ENCODE results near the gene NANP. TPM values are rescaled to one million over a fixed set of nuclear protein-coding genes. Genes with fewer than 3 reads are reported as not detected.

Gene NANP
- total and polyA plus RNA-seq, 4 experiments from 2014 or later, result 1.6 to 2.0 (median 1.7) TPM

DNA sequence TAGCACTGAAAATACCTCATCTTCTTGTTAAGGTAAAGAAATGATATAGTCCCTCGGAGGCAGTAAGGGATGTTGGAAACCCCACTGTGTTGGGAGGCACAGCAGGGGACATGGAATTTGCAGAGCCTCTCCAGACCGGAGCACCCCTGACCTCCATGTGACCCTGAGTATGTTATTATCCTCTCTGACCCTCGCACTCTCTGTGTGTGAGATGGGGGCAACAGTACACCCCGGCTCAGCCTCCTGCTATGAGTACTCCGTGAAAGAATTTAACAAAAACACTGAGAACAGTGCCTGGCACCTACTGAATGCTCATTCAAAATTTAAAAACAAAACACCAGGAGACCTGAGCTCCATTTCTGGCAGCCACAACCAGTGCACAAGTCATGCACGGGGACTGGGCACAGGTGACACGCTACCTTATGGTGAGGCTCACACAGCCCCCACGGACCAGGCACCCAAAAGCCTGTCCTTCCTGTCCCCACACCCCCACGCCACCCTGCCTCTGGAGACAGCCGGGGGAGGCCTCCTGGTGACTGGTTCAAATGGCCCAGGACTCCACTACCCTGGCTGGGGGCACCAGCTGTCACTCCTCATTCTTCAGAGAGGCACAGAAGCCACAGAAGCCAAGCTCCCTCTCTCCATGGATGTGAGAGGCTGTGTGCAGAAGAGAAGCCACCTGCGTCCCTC, 44.6 kb downstream of the NANP start:
- H3K36me3 ChIP-seq (ENCODE audit: insufficient read depth, low read length), result no peaks in the 10 kb centered on the region
- no peak overlapping the region for H3K27ac ChIP-seq (ENCODE audit: low read depth, low read length)
- no peaks in the 10 kb centered on the region for H3K27me3 ChIP-seq (ENCODE audit: insufficient read depth, low read length)
- no peak overlapping the region for H3K27ac Mint-ChIP-seq
- ChIA-PET CTCF (ENCODE audit: partially characterized antibody) (no interaction called here), POLR2A (ENCODE audit: partially characterized antibody) (no interaction called here)
- no peak overlapping the region for H3K4me3 ChIP-seq (ENCODE audit: low read length in 2 of 2)
- no peaks in the 10 kb centered on the region for H3K36me3 Mint-ChIP-seq
- peaks cover 0 to 5% (median 3%) of the 10 kb centered on the region in 4 donors for H3K4me1 Mint-ChIP-seq
- intact Hi-C loops (cut with micrococcal nuclease), result no loop called here
- H3K27me3 Mint-ChIP-seq, result peaks cover 0 to 5% of the 10 kb centered on the region in 2 donors
- no peak overlapping the region for H3K4me3 Mint-ChIP-seq
- H3K4me1 ChIP-seq (ENCODE audit: insufficient read depth, low read length), result no peaks in the 10 kb centered on the region
- no peaks in the 10 kb centered on the region for H3K9me3 Mint-ChIP-seq
- no peaks in the 10 kb centered on the region for H3K9me3 ChIP-seq (ENCODE audit: control insufficient read depth in 1 of 2, low read length in 2 of 2)
- DNase-seq, result no peak

DNA sequence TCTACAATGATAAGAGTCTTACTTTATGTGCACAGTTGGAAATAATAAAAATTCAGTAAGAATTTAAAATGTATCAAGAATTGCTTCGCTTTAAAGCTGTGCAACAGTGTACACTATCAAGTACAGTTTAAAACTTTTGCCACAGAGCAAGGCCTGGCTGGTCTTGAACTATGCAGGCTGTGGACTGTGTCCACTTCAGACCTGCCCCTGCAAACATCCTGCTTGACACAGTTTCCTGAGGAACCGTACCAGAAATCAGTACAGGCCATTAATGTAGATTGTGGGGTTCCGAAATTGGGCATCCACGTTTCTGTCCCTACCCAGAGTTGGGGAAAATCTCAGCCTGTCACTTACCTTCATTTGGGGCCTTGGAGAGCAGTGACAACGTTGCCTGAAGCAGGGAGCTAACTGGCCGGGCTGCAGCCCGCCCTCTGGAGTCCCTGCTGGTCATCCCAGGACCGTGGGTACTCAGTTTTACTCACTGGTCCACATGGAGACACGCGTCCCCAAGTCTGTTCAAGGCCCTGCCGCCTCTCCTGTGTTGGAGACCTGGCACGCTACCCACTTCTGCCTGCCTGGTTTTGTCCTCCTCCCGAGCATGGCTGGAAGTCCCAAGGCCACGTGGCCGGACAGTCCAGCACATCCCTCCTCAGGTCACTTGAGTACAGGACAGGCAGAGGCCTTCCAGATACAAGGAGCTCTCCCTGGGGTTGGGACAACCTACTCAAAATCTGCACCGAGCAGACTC, 46.9 kb downstream of the NANP start:
- H3K27ac Mint-ChIP-seq, result no peak overlapping the region
- H3K9me3 Mint-ChIP-seq, result no peaks in the 10 kb centered on the region
- POLR2A ChIA-PET (ENCODE audit: partially characterized antibody), result no interaction called here
- Histone ChIP-seq H3K4me1 (ENCODE audit: insufficient read depth, low read length) (no peaks in the 10 kb centered on the region), H3K27ac (ENCODE audit: low read depth, low read length) (no peak overlapping the region), H3K36me3 (ENCODE audit: insufficient read depth, low read length) (no peaks in the 10 kb centered on the region), H3K9me3 (ENCODE audit: control insufficient read depth in 1 of 2, low read length in 2 of 2) (no peaks in the 10 kb centered on the region), H3K27me3 (ENCODE audit: insufficient read depth, low read length) (no peaks in the 10 kb centered on the region), H3K4me3 (ENCODE audit: low read length in 2 of 2) (no peak overlapping the region)
- DNase-seq, result no peak
- intact Hi-C loops (cut with micrococcal nuclease), result no loop called here
- peaks cover 0 to 2% of the 10 kb centered on the region in 2 donors for H3K27me3 Mint-ChIP-seq
- H3K4me3 Mint-ChIP-seq, result no peak overlapping the region
- H3K4me1 Mint-ChIP-seq, result no peaks in the 10 kb centered on the region
- no peaks in the 10 kb centered on the region for H3K36me3 Mint-ChIP-seq
- CTCF ChIA-PET (ENCODE audit: partially characterized antibody), result no interaction called here

DNA sequence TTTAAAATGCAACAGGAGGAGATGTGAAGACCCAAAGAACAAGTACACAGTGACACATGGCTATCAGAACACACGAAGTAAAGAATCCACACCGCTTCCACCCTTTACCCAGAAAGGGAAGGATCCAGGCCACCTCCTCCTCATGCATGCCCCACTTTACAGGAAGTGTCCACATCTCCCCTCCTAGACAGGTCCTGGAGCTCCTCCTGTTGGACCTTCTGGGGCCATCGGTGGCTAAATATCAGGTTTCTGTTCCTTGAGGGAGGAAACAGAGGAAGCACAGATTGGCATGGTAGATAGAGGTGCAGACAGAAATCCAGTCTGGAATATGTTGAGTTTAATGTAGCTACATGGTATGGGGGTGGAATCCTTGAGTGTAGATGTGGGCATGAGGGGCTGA, 49.4 kb downstream of the NANP start:
- DNase-seq, result no peak
- no peak overlapping the region for H3K4me3 ChIP-seq (ENCODE audit: low read length in 2 of 2)
- no peak overlapping the region for H3K27ac ChIP-seq (ENCODE audit: low read depth, low read length)
- no peaks in the 10 kb centered on the region for H3K36me3 ChIP-seq (ENCODE audit: insufficient read depth, low read length)
- Mint-ChIP-seq H3K27me3 (peaks cover 0 to 2% of the 10 kb centered on the region in 2 donors), H3K36me3 (no peaks in the 10 kb centered on the region), H3K4me3 (no peak overlapping the region), H3K27ac (peak overlapping the region in 1 of 7 donors; percentile 32), H3K9me3 (no peaks in the 10 kb centered on the region), H3K4me1 (no peaks in the 10 kb centered on the region)
- intact Hi-C loops (cut with micrococcal nuclease), result no loop called here
- CTCF ChIA-PET (ENCODE audit: partially characterized antibody), result interaction anchor here (0.6 kb wide), 1 partner anchor 76 kb away, joined by 3 read pairs; no protein-coding TSS in a partner anchor
- H3K4me1 ChIP-seq (ENCODE audit: insufficient read depth, low read length), result no peaks in the 10 kb centered on the region
- H3K27me3 ChIP-seq (ENCODE audit: insufficient read depth, low read length), result no peaks in the 10 kb centered on the region
- POLR2A ChIA-PET (ENCODE audit: partially characterized antibody), result no interaction called here
- no peaks in the 10 kb centered on the region for H3K9me3 ChIP-seq (ENCODE audit: control insufficient read depth in 1 of 2, low read length in 2 of 2)

DNA sequence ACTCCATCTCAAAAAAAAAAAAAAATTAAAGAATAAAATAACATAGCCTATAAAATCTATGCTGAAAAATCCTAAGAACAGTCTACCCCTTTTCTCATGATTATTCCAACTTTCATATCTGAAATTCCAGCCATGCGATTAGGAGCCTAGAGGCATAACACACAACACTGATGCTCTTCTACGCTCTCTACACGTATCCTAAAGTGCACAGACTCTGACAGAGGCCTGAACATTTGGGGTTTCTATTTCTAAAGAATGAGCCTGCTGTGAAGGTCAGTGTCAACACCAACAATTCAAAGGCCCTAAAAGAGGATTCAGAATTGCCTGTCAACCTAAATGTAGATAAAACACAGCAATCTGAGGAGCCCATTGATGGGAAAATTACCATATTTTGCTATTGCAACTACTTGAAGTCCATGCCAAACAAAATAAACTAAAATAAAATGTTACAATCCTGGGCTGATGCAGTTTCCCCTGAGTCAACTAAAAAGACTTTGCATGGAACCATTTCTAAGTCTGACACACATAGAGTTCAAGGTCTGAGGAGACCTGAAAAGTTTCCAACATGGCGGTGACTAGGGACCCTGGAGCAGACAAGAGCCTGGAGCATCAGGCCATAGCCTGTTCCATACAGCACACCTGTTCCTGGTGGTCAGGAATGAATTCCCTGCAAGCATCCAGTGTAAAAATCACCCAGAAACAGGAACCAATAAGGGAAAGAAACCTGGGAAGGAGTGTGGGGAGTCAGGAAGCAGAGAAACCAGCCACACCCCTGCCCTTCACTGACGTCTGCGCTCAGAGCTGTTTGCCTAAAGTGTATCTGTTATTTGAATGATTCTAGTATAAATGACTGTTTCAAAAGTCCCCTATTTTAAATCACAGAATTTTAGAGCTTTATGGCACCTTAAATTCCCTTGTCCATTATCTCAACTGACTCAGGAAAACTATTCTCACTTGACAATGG, 50.2 kb downstream of the NANP start:
- no peak overlapping the region for H3K27ac Mint-ChIP-seq
- no peaks in the 10 kb centered on the region for H3K4me1 ChIP-seq (ENCODE audit: insufficient read depth, low read length)
- POLR2A ChIA-PET (ENCODE audit: partially characterized antibody), result no interaction called here
- no peak overlapping the region for H3K4me3 ChIP-seq (ENCODE audit: low read length in 2 of 2)
- no peak overlapping the region for H3K27ac ChIP-seq (ENCODE audit: low read depth, low read length)
- no peaks in the 10 kb centered on the region for H3K9me3 ChIP-seq (ENCODE audit: control insufficient read depth in 1 of 2, low read length in 2 of 2)
- CTCF ChIA-PET (ENCODE audit: partially characterized antibody), result no interaction called here
- H3K36me3 Mint-ChIP-seq, result no peaks in the 10 kb centered on the region
- no peaks in the 10 kb centered on the region for H3K27me3 ChIP-seq (ENCODE audit: insufficient read depth, low read length)
- no peaks in the 10 kb centered on the region for H3K36me3 ChIP-seq (ENCODE audit: insufficient read depth, low read length)
- no peak for DNase-seq
- H3K27me3 Mint-ChIP-seq, result peaks cover 0 to 2% of the 10 kb centered on the region in 2 donors
- H3K4me1 Mint-ChIP-seq, result no peaks in the 10 kb centered on the region
- H3K4me3 Mint-ChIP-seq, result no peak overlapping the region
- intact Hi-C loops (cut with micrococcal nuclease), result no loop called here
- H3K9me3 Mint-ChIP-seq, result no peaks in the 10 kb centered on the region

DNA sequence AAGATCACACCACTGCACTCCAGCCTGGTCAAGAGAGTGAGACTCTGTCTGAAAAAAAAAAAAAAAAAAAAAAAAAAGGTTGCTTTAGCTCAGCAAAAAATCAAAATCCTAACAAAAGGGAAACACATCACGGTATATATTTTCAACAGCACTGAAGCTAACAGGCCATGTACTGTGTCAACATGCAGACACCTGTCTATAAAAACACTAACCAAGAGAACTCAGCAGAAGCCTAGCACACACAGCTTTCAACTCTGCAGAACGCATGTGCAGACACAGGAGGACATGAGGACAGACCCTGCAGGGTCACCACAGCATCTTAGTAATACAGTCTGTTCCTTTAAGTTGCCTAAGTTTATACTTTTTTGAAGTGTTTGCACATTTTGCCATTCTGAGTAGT, 52.0 kb downstream of the NANP start:
- Mint-ChIP-seq H3K27me3 (no peaks in the 10 kb centered on the region), H3K36me3 (no peaks in the 10 kb centered on the region), H3K9me3 (no peaks in the 10 kb centered on the region), H3K4me3 (no peak overlapping the region), H3K27ac (no peak overlapping the region), H3K4me1 (peaks cover 0 to 2% (median under 1%) of the 10 kb centered on the region in 4 donors)
- intact Hi-C loops (cut with micrococcal nuclease), result no loop called here
- no peaks in the 10 kb centered on the region for H3K36me3 ChIP-seq (ENCODE audit: insufficient read depth, low read length)
- no peaks in the 10 kb centered on the region for H3K4me1 ChIP-seq (ENCODE audit: insufficient read depth, low read length)
- H3K27ac ChIP-seq (ENCODE audit: low read depth, low read length), result no peak overlapping the region
- H3K4me3 ChIP-seq (ENCODE audit: low read length in 2 of 2), result no peak overlapping the region
- ChIA-PET CTCF (ENCODE audit: partially characterized antibody) (no interaction called here), POLR2A (ENCODE audit: partially characterized antibody) (no interaction called here)
- no peak for DNase-seq
- H3K27me3 ChIP-seq (ENCODE audit: insufficient read depth, low read length), result no peaks in the 10 kb centered on the region
- no peaks in the 10 kb centered on the region for H3K9me3 ChIP-seq (ENCODE audit: control insufficient read depth in 1 of 2, low read length in 2 of 2)

DNA sequence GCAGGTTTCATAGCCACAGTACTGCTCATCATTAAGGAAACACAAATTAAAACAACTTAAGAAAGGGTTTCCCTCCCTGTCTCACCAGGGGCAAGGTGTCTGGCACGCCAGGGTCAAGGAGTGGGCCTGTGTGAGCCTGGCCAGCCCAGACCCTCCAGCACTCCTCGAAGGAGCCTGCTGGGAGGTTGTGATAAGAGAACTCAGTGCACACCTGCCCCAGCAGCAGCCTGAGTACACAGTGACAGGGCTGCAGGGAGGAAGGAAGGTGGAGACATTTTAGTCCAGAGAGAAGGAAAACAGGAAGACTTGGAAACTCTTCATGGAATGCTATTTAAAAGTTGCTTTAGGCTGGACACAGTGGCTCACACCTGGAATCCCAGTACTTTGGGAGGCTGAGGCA, 52.6 kb downstream of the NANP start:
- H3K4me1 Mint-ChIP-seq, result peaks cover 0 to 2% (median under 1%) of the 10 kb centered on the region in 4 donors
- intact Hi-C loops (cut with micrococcal nuclease), result no loop called here
- no peak overlapping the region for H3K4me3 ChIP-seq (ENCODE audit: low read length in 2 of 2)
- no peaks in the 10 kb centered on the region for H3K9me3 ChIP-seq (ENCODE audit: control insufficient read depth in 1 of 2, low read length in 2 of 2)
- no peaks in the 10 kb centered on the region for H3K27me3 Mint-ChIP-seq
- no peak overlapping the region for H3K4me3 Mint-ChIP-seq
- no peaks in the 10 kb centered on the region for H3K27me3 ChIP-seq (ENCODE audit: insufficient read depth, low read length)
- CTCF ChIA-PET (ENCODE audit: partially characterized antibody), result no interaction called here
- DNase-seq, result no peak
- POLR2A ChIA-PET (ENCODE audit: partially characterized antibody), result no interaction called here
- H3K27ac ChIP-seq (ENCODE audit: low read depth, low read length), result no peak overlapping the region
- no peaks in the 10 kb centered on the region for H3K9me3 Mint-ChIP-seq
- no peaks in the 10 kb centered on the region for H3K4me1 ChIP-seq (ENCODE audit: insufficient read depth, low read length)
- no peaks in the 10 kb centered on the region for H3K36me3 ChIP-seq (ENCODE audit: insufficient read depth, low read length)
- no peaks in the 10 kb centered on the region for H3K36me3 Mint-ChIP-seq
- no peak overlapping the region for H3K27ac Mint-ChIP-seq

DNA sequence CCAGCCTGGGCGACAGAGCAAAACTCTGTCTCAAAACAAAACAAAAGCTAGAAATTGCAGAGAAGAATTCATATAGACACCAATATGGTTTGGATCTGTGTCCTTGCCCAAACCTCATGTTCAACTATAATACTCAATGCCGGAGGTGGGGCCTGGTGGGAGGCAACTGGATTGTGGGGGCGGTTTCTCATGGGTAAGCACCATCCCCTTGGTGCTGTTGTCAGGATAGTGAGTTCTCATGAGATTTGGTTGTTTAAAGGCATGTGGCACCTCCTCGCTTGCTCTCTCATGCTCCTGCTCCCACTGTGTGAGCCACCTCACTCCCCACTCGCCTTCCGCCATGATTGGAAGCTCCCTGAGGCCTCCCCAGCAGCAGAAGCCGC, 53.7 kb downstream of the NANP start:
- H3K4me1 ChIP-seq (ENCODE audit: insufficient read depth, low read length), result no peaks in the 10 kb centered on the region
- no peaks in the 10 kb centered on the region for H3K27me3 Mint-ChIP-seq
- H3K9me3 Mint-ChIP-seq, result no peaks in the 10 kb centered on the region
- intact Hi-C loops (cut with micrococcal nuclease), result no loop called here
- no peak overlapping the region for H3K4me3 ChIP-seq (ENCODE audit: low read length in 2 of 2)
- CTCF ChIA-PET (ENCODE audit: partially characterized antibody), result no interaction called here
- no peaks in the 10 kb centered on the region for H3K9me3 ChIP-seq (ENCODE audit: control insufficient read depth in 1 of 2, low read length in 2 of 2)
- no peak overlapping the region for H3K4me3 Mint-ChIP-seq
- POLR2A ChIA-PET (ENCODE audit: partially characterized antibody), result no interaction called here
- H3K27me3 ChIP-seq (ENCODE audit: insufficient read depth, low read length), result no peaks in the 10 kb centered on the region
- no peak for DNase-seq
- no peak overlapping the region for H3K27ac Mint-ChIP-seq
- no peaks in the 10 kb centered on the region for H3K36me3 Mint-ChIP-seq
- H3K27ac ChIP-seq (ENCODE audit: low read depth, low read length), result no peak overlapping the region
- H3K36me3 ChIP-seq (ENCODE audit: insufficient read depth, low read length), result no peaks in the 10 kb centered on the region
- peaks cover 0 to 2% (median under 1%) of the 10 kb centered on the region in 4 donors for H3K4me1 Mint-ChIP-seq
